Lung (tissue), 12 donors: ENCODE results near the gene FAM163B. TPM values are rescaled to one million over a fixed set of nuclear protein-coding genes. Genes with fewer than 3 reads are reported as not detected.

Experiments
- ATAC-seq: fragments of 200-7000 bp; cut with Tn5 transposase; one replicate; pipeline ENCODE4 v1.9.1; 2020; ENCODE audit warnings: moderate number of reproducible peaks; ENCODE audit not compliant: insufficient read depth, low FRiP score
- DNase-seq, 3 donors: peaks; one replicate each; pipeline ENCODE4 v3.0.0-alpha.2; 2013 to 2017
- H3K27ac ChIP-seq, 2 donors: one replicate each; pipeline ENCODE4 v1.5.1; 2013; ENCODE audit warnings: mild to moderate bottlenecking in 2 of 2, moderate library complexity in 2 of 2, control low read depth in 1 of 2, inconsistent platforms in 1 of 2, low read depth in 1 of 2, low read length in 1 of 2
- H3K27me3 ChIP-seq, 3 donors: one replicate each; pipeline ENCODE4 v1.5.1; 2013; ENCODE audit warnings: low read length in 2 of 3; ENCODE audit not compliant: control insufficient read depth in 3 of 3, insufficient read depth in 3 of 3
- H3K36me3 ChIP-seq, 4 donors: one replicate each; pipeline ENCODE4 v1.5.1; 2013; ENCODE audit warnings: low read length in 4 of 4, mild to moderate bottlenecking in 1 of 4, moderate library complexity in 1 of 4; ENCODE audit not compliant: control insufficient read depth in 4 of 4, insufficient read depth in 4 of 4
- H3K4me1 ChIP-seq, 5 donors: one replicate each; pipeline ENCODE4 v1.5.1; 2013; ENCODE audit warnings: low read length in 5 of 5, mild to moderate bottlenecking in 2 of 5, moderate library complexity in 1 of 5; ENCODE audit not compliant: control insufficient read depth in 5 of 5, insufficient read depth in 5 of 5
- H3K4me3 ChIP-seq: one replicate; pipeline ENCODE4 v1.5.1; 2013; ENCODE audit warnings: mild to moderate bottlenecking, control low read depth, moderate library complexity
- H3K9ac ChIP-seq, 2 donors: one replicate each; pipeline ENCODE4 v1.5.1; 2013; ENCODE audit warnings: low read length in 2 of 2, control low read depth in 1 of 2; ENCODE audit not compliant: insufficient read depth in 1 of 2
- H3K9me3 ChIP-seq, 4 donors: one replicate each; pipeline ENCODE4 v1.5.1; 2013; ENCODE audit warnings: low read length in 3 of 4, mild to moderate bottlenecking in 1 of 4, moderate library complexity in 1 of 4; ENCODE audit not compliant: control insufficient read depth in 4 of 4, insufficient read depth in 3 of 4
- CTCF ChIP-seq: IDR thresholded peaks from 2 replicates; pipeline ENCODE4 v1.5.1; 2012; ENCODE audit warnings: mild to moderate bottlenecking; ENCODE audit errors: control extremely low read depth, extremely low read depth
- WGBS, 2 donors: extraction: QIAGEN DNeasy Blood & Tissue Kit; methylation state at CpG; one replicate each; pipeline ENCODE4 v1.1.7; 2013; 5-methylcytosine and 5-hydroxymethylcytosine counted together
- polyA plus RNA-seq, 2 donors: library from polyadenylated mRNA; stranded (reverse); fragments of 200-250 nt; gene quantifications; one replicate each; pipeline ENCODE4 v1.2.1, GENCODE V29; 2013
- total RNA-seq, 2 donors: library from RNA; depleted of rRNA in 1 of 2; stranded (reverse); fragments of >200 nt in 1 of 2; gene quantifications; one replicate each; pipeline ENCODE4 v1.2.1, GENCODE V29; 2014 to 2021
- donor health status: control.
- donor health status: control.
- donor health status: Bipolar disorder and iron deficiency.
- donor health status: healthy.
- donor health status: DM: yes; HTN: yes; CAD: no.

The FAM163B gene
- total and polyA plus RNA-seq, 4 donors: 0.10 to 0.51 (median 0.16) TPM; not detected in 1

GRCh38 chr9:133604856-133605255 lies 4.3 kb downstream of the FAM163B start:
- Histone ChIP-seq H3K9me3 (peaks cover 0 to 4% (median 0%) of the 10 kb centered on the region in 4 donors), H3K27me3 (peaks cover 0 to 11% (median 6%) of the 10 kb centered on the region in 3 donors), H3K27ac (no peak overlapping the region), H3K36me3 (no peaks in the 10 kb centered on the region), H3K4me3 (no peak overlapping the region), H3K9ac (no peak overlapping the region), H3K4me1 (peaks cover 0 to 44% (median 3%) of the 10 kb centered on the region in 5 donors)
- 54 to 55% methylated on average over 14 of the region's 14 CpGs for WGBS, 2 donors
- TF ChIP-seq CTCF: no peak
- no peak for DNase-seq
- ATAC-seq: no peak

GRCh38 chr9:133604214-133604613 lies 5.0 kb downstream of the FAM163B start:
- H3K36me3 ChIP-seq: no peaks in the 10 kb centered on the region
- H3K9me3 ChIP-seq: peaks cover 0 to 8% (median 0%) of the 10 kb centered on the region in 4 donors
- no peak overlapping the region for H3K9ac ChIP-seq
- no peak overlapping the region for H3K4me3 ChIP-seq
- DNase-seq: no peak
- peaks cover 0 to 15% (median 6%) of the 10 kb centered on the region in 3 donors for H3K27me3 ChIP-seq
- no peak for ATAC-seq
- WGBS, 2 donors: 30 to 37% methylated on average over 5 of the region's 5 CpGs
- TF ChIP-seq CTCF: no peak
- peaks cover 0 to 44% (median 3%) of the 10 kb centered on the region in 5 donors for H3K4me1 ChIP-seq
- H3K27ac ChIP-seq: no peak overlapping the region

- ATAC-seq (no peak), DNase-seq (no peak)
- peaks cover 0 to 44% (median 0%) of the 10 kb centered on the region in 5 donors for H3K4me1 ChIP-seq
- 42 to 44% methylated on average over 14 of the region's 14 CpGs for WGBS, 2 donors
- no peak for TF ChIP-seq CTCF
- peaks cover 0 to 8% (median 0%) of the 10 kb centered on the region in 4 donors for H3K9me3 ChIP-seq
- no peak overlapping the region for H3K9ac ChIP-seq
- no peaks in the 10 kb centered on the region for H3K36me3 ChIP-seq
- peaks cover 0 to 15% (median 0%) of the 10 kb centered on the region in 3 donors for H3K27me3 ChIP-seq
- H3K4me3 ChIP-seq: no peak overlapping the region
- H3K27ac ChIP-seq: no peak overlapping the region
Measured at GRCh38 chr9:133603135-133603927, 5.9 kb downstream of the FAM163B start.
